HG03457 (cell line): ENCODE measurements around the gene NEAT1.

Source experiments
- ATAC-seq: cut with Tn5 transposase; IDR thresholded peaks from one replicate; pipeline ENCODE4 v1.9.1; 2021; ENCODE audit warnings: moderate number of reproducible peaks; ENCODE audit not compliant: unreplicated experiment

Gene NEAT1

DNA sequence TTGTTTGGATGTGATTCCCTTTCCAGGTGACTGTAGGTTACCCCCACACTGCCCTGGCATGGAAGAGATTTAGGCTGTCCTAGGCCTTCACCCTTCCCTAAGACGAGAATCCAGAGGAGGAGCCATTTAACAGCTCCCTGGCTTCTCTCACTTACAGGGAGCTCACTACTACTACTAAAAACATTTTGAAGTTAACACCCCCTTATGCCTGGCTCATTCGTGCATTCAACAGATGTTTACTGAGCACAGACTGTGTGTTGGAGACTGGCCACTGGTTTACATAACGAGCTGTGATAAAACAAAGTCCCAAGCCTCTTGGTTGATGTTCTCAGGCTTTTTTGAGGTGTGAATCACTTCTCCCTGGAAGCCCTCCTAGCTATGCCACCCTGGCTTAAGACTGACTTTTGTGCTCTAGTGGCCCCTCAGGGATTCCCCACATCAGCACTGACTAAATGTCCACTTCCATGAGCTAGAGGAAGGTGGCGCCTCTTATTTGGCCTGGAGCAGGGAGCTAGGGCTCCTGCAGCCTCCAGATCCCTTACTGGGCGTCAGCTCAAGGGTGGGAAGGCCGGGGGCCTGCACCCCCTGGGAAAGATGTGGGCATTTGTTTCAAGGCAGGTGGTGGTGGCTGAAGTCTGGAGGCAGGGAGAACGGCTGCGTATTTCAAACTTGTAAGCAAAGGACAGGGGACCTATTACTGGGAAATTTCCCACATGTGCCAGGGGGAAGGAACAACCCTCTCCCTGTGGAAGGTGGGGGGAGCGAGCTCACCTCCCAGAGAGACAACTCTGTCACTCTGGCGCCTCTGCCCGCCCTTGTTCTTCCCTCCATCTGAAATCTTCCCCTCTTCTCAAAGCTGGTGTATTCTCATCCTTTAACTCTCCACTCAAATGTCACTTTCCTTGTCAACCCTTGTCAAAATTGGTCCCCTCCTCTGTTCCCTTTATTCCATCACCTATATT is 56.9 kb downstream of the NEAT1 start:
- ATAC-seq, result no peak

DNA sequence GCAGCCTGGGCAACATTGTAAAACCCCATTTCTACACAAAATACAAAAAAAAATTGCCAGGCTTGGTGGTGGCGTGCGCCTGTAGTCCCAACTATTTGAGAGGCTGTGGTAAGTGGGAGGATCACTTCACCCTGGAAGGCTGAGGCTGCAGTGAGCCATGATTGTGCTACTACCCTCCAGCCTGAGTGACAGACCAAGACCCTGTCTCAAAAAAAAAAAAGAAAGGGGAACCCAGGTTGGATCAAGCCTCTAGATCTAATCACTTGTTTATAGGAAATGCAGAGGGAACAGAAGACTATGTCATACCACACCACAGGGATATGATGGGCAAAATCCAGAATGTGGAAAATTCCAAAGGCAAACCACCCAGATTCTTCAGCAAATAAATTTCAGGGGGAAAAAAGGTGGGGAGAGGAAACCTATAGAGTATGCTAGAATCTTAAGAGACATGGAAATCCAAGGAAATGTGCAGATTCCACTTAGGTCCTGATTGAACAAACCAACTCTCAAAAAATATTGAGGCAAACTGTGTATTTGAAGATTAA is 59.8 kb downstream of the NEAT1 start:
- no peak for ATAC-seq

- ATAC-seq, result no peak
Measured at GRCh38 chr11:65485920-65486219, 63.3 kb downstream of the NEAT1 start.

DNA sequence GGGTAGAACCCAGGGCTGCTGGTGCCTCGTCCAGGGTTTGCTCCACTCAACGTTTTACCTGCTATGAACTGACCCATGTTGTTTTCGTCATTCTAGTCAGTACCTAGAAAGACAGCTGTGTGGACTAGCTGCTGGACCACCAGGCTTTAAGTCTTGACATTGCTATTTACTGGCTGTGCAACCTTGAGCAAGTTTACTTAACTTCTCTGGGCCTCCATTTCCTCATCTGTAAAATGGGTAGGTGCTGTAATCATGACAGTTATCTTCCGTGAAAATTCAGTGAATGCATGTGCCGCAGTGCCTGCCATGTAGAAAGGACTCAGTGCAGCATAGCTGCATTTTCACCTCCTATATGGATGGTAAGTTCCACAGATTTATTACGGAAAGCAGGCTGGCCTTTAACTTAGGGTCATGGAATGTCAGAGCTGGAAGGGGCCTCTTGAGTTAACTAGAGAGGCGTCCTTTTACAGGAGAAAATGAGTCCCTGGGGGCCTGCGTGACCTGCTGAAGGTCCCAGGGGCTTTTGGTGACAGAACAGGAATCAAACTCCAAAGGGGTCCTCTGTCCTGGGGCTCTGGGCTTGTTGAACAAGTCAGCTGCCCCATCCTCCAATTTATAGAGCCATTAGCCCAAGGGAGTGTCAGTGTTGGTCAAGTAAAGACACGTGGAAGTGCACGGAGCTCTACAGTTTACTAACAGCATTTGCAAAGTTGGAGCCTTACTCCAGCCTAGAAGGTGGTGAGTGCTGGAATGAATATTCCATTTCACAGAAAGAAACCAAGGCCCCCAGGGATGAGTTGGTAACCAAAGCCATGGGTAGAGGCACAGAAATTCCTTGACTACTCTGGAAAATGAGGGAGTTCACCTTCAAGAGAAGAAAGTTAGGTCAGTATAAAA is 64.2 kb downstream of the NEAT1 start:
- ATAC-seq, result no peak

GRCh38 chr11:65487467-65488272 is 65.1 kb downstream of the NEAT1 start:
- ATAC-seq, result no peak

DNA sequence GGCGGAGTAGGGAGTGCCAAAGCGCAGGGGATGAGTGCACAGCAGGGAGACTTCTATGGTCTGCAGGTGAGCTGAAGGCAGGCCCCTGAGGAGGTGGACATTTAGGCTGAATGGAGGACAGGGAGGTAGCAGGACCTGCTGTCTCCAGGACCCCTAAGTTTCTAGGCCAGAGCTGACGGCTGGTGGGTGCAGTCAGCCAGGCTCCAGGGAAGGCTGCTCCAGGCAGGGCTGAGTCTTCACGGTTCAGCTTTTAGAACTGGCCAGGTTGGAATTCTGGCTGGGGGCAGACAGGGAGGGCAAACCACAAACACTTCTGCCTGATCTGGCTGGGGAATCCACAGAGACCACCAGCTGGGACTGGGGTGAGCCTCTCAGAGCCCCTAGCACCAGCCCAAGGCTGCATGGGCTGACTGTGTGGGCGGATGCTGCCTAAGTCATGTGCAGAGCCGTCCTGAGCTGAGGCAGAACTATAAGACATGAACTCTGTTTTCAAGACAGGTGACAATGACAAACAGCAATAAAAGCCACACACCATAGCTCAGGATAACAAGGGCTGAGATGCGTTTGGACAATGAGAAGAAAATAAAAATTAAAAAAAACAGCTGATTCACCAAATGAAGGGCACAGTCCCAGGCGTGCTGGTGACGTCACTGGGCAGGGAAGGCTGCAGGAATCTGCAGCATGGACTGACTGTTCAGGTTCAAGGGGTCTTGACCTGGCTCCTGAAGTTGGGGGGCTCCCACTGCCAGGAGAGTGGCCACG is 65.9 kb downstream of the NEAT1 start:
- no peak for ATAC-seq

GRCh38 chr11:65489035-65489705 is 66.6 kb downstream of the NEAT1 start:
- no peak for ATAC-seq

GRCh38 chr11:65489706-65490320 is 67.2 kb downstream of the NEAT1 start:
- no peak for ATAC-seq

DNA sequence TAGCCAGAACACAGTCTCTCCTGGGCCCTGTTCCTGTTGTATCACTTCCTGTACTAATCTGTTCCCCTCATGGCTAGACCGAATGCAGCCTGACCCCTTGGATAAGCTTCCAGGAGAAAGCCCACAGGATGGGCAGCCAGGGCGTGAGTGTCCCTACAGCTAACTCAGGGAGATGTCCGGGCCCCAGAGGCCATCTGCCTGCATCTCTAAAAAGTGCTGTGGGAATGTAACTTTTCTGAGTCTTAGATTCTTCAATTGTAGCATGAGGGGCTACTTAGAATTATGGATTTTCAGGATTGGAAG is 68.5 kb downstream of the NEAT1 start:
- ATAC-seq, result no peak

DNA sequence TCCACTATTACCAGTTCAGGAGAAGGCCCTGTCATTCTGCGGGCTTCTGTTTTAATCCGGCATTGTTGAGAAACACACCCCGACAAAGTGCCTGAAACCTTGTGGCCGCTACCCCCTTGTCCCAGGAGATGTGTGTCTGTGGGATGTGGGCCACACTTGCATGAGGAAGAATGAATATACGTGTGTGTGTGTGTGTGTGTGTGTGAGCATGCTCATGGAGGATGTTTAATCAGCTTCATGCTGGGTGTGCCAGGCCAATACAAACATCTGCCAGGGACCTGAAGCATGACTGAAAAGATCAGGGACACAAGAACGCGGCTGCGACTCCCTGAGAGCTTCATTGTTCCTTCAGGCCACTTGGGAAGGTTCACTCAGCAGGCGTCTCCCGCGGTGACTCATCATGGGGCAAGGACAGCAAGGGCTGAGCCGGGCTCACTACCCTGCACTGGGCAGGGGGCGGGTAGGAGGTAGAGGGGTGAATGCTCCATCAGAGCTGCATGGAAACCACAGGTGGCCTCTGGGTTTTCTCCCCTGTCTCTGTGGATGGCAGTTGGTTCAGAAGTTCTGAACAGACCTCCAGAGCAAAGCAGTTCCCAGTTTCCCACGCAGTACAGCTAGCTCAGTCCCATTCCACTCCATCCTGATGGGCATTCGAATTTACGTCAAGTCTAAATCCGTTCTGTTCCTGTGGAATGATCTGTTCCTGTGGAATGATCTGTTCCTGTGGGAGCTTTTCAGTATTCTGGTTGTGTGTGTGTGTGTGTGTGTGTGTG is 69.2 kb downstream of the NEAT1 start:
- no peak for ATAC-seq

- no peak for ATAC-seq
Measured at GRCh38 chr11:65492387-65492636, 69.7 kb downstream of the NEAT1 start.

DNA sequence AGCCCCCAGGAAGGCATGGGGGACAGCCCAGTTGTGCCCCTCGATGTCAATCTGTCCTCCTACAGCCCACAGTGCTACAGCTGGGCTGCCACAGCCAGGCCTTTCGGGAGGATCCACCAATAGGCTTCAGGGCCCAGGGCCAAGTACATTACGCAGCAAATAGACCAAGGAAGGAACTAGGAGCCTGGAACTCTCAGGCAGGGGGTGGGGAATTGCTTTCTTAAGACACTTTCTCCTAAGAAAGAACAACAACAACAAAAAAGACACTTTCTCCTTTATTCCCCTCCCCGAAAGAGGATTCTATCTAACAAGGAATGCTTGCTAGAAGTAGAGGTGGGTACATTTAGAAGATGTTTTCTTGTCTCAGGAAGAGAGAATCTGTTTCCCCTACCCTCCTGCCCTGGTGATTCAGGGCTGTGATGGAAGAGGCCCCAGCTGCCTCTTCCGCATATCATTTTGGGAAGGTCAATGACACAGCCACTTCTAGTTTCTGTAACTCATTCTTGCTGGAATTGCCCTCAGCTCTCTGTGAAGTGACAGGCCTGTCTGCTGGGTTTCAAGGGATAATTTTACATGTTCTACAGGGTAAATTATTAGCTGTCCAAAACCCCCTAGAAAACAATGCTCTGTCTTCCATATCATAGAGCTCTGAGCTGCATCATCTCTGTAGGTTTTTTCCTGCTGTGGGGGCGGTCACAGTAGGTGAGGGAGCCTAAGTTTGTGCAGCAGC is 70.2 kb downstream of the NEAT1 start:
- ATAC-seq, result no peak

- no peak for ATAC-seq
Measured at GRCh38 chr11:65493367-65494176, 71.0 kb downstream of the NEAT1 start.
